ENCODE data around the gene DNAJA1.
A peak's percentile ranks its signal among the peaks of the same experiment; 100 is the strongest.
"Not testable (repeated sequence)": the region's sequence is repeated elsewhere in the genome, so short reads cannot be mapped to it uniquely, and the experiment has no call there.

DNAJA1 gene

GRCh38 chr9:33082538-33083326, 57.7 kb downstream of the DNAJA1 start:
- DNase-seq: peak; percentile 46

- DNase-seq: not testable (repeated sequence)
These were observed 60.6 kb downstream of the DNAJA1 start for GRCh38 chr9:33085672-33086071.
